Adipose tissue (tissue), 3 donors: ENCODE data around the gene BBLN. TPM values are rescaled to one million over a fixed set of nuclear protein-coding genes. Genes with fewer than 3 reads are reported as not detected.
"Not testable (repeated sequence)": the region's sequence is repeated elsewhere in the genome, so short reads cannot be mapped to it uniquely, and the experiment has no call there.

Experiments used
- H3K27ac ChIP-seq: one replicate; pipeline ENCODE4 v1.5.1; 2013; ENCODE audit warnings: low read depth, low read length
- WGBS, 3 donors: extraction: QIAGEN DNeasy Blood & Tissue Kit; methylation state at CpG; one replicate each; pipeline ENCODE4 v1.1.7; 2013; 5-methylcytosine and 5-hydroxymethylcytosine counted together
- polyA plus RNA-seq, 3 donors: library from polyadenylated mRNA; stranded (reverse); fragments of 200-250 nt; gene quantifications; one replicate each; pipeline ENCODE4 v1.2.3, GENCODE V29; 2013
- donor health status: healthy with polysubstance abuse.
- donor health status: Bipolar disorder and iron deficiency.
- donor health status: healthy.

Gene BBLN, protein sequence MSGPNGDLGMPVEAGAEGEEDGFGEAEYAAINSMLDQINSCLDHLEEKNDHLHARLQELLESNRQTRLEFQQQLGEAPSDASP
- 100 to 1,000 TPM in 1 of 3 donors, 10 to 100 TPM in 2; 74.5 to 110 (median 95.4) TPM for polyA plus RNA-seq

DNA sequence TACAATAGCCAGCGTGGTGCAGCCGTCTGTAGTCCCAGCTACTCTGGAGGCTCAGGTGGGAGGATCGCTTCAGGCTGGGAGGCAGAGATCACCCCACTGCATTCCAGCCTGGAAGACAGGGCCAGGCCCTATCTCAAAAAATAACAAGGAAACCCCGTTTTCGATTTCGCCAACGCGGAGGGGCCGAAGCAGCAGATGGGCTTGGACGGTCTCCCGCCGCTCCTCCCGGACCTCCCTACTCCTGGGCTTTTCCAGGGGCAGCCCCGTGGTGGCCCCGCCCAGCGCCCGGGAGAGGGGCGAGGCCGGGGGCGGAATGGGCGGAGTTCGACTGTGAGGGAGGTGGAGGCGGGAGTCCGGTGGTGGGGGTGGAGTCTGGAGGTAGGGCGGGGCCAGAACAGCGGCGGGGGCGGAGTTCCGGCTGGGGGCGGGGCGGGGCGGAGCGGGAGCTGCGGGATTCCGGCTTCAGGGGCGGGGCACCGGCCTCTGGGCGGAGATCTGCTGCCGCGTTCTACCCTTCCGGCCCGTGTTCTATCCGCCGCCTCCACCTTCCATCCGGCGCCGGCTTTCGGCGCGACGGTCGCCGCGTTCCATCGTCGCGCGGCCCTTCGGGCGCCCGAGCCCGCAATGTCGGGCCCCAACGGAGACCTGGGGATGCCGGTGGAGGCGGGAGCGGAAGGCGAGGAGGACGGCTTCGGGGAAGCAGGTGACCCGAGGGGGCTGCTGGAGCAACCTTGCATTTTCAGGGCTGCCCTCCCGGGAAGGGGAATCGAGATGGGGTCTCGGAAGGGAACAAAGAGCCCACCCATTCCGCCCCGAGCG, at the start of gene BBLN:
TSS of gene BBLN (plus strand) at position 482 of the 819 bp plus-strand sequence. CDS start at position 625, 143 bp downstream.
- WGBS, 3 donors, result 0 to 2% (median 1%) methylated on average over 53 to 77 of the region's 77 CpGs
- H3K27ac ChIP-seq, result no peak within 1 kb of the TSS

DNA sequence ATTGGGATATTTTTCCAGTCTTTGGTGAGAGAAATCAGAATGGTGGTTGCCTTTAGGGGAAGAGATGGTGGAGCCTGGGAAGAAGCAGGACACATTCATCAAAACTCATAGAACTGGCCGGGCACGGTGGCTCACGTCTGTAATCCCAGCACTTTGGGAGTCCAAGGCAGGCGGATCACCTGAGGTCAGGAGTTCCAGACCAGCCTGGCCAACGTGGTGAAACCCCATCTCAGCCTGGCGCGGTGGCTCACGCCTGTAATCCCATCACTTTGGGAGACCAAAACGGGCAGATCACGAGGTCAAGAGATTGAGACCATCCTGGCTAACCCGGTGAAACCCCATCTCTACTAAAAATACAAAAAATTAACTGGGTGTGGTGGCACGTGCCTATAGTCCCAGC, 48.3 kb upstream of the BBLN start:
- H3K27ac ChIP-seq, result not testable (repeated sequence)
- 82 to 93% (median 85%) methylated on average over 12 of the region's 12 CpGs for WGBS, 3 donors

DNA sequence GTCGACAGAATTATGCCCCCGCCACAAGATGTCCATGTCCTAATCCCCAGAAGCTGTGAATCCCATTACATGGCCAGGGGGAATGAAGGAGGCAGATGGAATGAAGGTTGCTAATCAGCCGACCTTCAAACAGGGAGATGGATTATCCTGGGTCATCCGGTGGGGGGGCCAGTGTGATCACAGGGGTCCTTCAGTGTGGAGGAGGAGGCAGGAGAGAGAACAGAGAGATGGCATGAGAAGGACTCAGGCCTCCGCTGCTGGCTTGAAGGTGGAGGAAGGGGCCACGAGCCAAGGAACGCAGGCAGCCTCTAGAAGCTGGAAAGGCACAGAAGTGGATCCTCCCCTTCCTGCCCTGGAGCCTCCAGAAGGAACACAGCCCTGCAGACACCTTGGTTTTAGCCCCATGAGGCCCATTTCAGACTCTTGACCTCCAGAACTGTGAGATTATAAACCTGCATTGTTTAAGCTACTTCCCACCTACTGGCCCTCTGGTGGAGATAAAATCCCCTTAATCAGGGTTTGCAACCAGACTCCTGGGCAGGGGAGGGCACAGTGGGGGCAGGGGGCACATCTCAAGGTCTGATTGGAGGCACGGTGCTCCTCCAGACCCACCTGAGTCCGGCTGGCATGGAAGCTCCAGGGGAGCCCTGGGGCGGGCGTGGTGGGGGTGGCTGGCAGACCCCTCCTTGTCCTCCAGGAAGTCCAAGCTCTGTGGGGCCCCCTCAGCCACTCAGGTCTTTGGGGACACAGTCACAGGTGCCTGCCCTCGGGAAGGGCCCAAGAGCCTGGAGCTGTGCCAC, 46.3 kb upstream of the BBLN start:
- 86 to 93% (median 88%) methylated on average over 10 to 12 of the region's 12 CpGs for WGBS, 3 donors
- no peak overlapping the region for H3K27ac ChIP-seq

DNA sequence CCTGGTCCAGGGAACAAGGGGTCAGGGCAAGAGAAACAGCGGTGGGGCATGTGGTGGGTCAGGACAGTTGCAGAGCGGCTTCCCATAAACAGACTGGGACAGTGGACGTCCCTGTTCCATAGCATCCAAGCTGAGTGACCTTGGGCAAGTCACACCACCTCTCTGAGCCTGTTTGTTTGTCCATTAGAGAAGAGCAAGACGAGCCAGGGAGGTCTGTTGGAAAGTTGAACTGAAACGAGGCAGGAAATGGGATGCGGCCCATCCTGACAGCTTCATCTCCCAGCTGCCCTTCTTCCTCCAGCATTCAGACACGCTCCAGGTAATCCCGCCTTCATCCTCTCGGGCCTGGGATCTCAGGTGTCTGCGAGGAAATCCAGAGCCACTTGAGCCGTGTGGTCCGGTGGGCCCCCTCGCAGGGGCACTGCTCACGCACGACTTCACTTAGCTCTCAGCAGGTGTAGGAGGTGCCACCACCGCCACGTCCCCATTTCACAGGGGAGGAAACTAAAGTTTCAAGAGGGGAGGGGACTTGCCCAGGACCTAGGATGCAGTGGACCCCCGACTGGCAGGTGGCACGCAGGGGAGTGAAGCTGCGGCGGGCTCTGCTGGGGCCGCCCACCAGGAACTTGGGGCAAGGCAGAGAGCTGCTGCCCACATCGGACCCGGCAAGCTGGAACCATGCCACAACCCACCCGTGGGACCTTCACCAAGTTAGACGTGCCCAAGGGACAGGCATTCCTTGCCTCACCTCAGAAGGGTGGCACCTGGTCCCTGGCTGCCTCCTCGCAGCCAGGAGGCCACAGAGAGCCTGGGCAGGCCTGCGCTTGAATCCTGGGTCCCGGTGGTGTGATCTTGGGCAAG, 45.5 kb upstream of the BBLN start:
- H3K27ac ChIP-seq, result no peak overlapping the region
- WGBS, 3 donors, result 74 to 84% (median 83%) methylated on average over 29 of the region's 29 CpGs

DNA sequence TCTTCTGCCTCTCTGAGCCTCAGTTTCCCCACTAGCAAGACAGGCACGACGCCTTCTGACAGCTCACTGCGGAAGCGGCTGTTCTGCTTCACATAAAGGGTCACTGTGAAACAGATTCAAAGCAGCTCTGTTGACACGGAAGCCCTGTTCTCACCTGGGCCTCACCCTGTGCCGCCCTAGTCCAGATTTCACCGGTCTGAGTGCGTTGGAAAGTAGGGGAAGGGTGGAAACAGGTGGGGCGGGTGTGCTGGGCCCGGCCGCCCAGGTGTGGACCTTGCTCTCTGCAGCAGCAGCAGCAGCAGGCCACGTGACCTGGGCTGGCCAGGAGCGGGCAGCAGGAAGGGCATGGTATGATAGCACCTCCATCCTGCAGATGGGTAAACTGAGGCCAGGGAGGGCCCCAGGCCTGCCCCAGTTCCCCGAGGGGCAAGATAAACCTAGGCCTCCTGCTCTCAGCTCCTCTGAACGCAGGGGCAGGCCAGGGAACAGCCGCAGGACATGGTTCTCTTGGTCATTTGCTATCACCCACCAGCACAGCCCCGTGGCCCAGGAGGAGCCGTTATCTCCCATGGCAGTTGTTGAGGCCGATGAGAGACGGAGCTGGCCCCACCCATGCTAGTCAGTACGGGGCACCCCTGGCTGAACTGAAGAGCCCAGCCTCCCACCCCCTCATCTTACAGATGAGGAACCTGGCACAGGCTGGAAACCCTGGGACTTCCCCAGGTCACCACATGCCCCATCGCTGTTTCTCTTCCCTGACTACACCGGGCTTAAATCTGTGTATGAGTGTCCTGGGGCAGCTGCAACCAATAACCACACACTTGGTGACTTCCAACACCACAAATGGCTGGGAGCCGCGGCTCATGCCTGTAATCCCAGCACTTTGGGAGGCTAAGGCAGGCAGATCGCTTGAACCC, 44.6 kb upstream of the BBLN start:
- WGBS, 3 donors, result 53 to 88% (median 82%) methylated on average over 26 of the region's 26 CpGs
- no peak overlapping the region for H3K27ac ChIP-seq

DNA sequence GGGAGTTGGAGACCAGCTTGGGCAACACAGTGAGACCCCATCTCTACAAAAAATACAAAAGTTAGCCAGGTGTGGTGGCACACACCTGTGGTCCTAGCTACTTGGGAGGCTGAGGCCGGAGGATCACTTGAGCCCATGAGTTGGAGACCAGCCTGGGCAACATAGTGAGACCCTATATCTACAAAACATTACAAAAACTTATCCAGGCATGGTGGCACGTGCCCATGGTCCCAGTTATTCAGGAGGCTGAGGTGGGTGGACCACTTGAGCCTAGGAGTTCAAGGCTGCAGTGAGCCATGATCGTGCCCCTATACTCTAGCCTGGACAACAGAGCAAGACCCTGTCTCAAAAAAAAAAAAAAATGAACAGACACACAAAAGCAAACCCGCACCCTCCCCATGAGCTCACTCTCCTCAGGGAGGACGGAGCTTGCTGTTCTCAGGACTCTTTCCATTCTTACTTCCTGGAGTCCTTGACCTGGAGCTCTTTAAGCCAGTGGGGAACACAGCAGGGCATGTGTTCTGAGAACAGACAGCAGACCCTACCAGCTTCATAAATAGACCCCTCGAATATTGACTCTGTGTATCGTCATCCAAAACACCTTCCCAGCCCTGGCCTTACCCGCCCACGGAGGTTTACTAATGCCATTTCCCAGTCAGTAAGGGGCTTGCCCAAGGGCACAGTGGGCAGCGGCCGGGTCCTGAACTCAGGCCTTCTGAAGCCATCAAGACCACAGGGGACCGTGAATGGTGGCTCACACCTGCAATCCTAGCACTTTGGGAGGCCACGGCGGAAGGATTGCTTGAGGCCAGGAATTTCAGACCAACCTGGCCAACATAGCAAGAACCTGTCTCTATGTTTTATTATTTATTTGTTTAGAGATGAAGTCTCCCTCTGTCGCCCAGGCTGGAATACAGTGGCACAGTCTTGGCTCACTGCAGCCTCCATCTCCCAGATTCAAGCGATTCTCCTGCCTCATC, 43.7 kb upstream of the BBLN start:
- H3K27ac ChIP-seq, result no peak overlapping the region
- WGBS, 3 donors, result 89 to 91% (median 90%) methylated on average over 16 of the region's 16 CpGs

DNA sequence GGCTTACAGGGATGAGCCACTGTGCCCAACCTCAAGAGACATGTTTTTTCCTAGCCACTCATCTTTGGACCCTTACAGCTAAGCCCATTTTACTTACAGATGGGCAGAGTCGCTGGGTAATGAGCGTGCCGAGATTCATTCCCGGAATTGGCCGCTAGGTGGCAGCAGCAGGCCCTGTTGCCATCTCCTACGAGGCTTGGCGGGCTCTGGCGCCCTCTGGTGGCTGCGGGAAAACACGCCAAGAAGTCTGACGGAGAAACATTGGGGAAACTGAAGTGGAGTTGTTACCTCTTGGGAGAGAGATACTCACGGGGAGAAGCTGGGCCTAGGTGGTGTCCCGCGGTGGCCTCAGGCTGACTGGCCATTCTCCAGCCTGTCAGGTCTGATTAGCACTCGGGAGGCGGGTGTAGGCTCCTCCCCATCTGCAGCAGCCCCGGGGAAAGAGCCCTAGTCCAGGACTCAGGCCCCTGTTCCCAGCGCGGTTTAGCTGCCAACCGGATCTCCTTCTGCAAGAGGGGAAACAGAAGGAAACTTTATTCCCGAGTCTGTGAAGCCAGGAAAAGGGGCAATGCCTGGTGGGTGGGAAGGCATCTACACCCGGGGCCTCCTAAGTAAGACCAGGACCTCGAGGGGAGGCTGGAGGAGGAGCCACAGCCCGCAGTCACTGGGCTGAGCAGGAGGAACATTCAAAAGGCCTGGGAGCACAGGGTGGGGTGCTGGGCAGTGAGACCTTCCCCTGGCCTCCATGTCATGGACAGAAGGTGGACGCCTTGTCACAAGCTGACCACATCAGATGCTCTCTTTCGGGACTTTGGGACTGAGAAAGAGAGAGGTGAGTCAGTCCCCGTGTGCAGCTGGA, 42.2 kb upstream of the BBLN start:
- no peak overlapping the region for H3K27ac ChIP-seq
- 9 to 16% (median 14%) methylated on average over 27 of the region's 27 CpGs for WGBS, 3 donors

DNA sequence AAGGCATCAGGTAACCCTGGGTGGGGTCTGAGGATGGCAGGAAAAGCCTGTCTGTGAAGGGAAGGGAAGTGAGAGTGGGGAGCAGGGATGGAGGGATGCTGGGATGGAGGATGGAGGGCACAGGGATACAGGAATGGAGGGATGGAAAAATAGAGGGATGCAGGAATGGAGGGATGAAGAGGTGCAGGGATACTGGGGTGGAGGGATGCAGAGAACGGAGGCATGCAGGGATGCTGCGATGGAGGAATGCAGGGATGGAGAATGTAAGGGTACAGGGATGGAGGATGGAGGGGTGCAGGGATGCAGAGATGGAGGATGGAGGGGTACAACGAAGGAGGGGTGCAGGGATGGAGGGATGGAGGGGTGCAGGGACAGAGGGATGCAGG, 41.6 kb upstream of the BBLN start:
- H3K27ac ChIP-seq, result no peak overlapping the region
- 49 to 56% (median 52%) methylated on average over 3 of the region's 3 CpGs for WGBS, 3 donors

DNA sequence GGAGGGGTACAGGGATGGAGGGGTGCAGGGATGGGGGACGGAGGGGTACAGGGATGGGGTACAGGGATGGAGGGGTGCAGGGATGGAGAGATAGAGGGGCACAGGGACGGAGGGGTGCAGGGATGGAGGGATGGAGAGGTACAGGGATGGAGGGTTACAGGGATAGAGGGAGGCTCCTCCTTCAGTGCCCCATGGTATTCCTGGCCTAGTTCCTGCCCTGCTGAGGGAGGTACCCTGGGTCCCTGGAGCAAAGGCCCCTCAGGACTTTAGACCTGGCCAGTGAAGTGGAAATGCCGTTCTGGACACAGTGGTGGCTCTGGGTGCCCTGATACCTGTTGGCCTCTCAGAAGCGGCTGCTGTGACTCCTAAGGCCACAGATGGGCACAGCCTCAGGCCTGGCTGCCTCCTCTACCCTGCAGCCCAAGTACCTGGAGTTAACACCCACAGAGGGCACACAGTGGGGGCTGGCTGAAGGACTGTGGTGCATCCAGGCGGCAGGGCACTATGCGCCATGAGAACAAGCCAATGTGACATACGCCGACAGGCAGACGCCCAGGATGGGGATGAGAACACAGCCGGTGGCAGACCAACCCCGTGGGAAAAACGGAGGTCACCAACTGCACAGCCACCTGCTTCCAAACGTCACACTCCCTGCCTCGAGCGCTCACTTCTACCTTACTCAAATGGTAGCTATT, 40.9 kb upstream of the BBLN start:
- H3K27ac ChIP-seq, result no peak overlapping the region
- WGBS, 3 donors, result 37 to 78% (median 75%) methylated on average over 15 of the region's 15 CpGs

DNA sequence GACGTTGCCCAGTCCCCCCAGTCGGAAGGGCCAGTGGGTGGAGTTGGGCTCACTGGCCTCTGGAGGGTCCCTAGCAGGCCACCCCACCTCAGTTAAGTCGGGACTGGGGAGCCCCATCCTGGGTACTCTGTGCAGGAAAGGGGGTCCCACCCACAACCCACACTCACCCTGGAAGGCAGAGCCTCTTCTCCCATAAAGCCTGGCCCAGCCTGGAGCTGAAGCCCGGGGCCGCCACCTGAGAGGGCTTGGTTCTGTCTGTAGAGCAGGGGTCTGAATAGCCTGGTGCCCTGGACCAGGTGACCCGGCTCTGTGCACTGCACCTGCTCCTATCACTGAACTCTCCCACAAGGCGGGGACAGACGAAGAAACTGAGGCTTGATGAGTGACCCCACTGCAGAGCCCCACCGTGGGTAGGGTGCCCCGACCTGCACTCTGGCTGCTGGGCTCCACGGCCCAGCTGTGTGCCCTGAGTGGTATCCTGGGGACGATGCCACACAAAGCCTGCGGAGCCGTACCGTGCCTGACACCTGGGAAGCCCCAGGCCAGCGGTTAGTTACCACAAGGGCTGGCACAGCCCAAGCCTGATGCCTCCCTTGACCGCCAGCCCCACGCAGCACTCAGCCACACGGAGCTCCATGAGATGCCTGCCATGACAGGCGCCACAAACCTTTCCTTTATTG, 39.9 kb upstream of the BBLN start:
- whole genome bisulfite sequencing, 3 donors, result 84 to 90% (median 86%) methylated on average over 20 of the region's 20 CpGs
- no peak overlapping the region for H3K27ac ChIP-seq

DNA sequence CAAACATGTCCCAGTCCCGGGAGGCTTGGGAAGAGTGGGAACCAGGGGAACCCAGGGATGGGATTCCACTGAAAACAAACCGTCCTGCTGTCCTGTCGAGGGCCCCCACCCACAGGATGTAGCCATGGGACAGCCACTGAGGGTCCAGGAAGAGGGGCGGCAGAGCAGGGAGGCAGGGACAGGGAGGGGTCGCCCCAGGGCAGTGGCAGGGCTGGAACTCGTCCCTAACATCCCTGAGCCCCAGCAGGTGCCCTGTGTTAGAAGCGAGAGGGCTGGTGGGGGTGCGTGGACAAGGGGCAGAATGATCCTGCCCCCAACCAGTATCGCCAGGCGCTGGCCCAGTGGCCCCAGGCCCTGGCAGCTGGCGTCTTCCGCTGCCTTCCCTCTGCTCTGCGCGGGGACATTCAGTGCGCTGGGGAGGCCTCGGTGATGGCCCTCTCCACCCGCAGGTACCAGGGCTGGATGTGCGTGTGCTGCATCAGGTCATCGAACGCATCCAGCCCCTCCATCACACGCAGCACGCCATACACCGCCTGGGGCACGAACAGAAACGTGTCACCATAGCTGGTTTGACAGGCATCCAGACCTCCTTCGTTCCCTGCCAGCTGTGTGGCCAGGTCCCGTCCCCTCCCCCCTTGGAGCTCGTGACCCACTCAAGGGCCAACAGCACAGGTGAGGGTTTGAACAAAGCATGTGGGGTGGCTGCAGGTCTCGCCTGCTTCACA, 39.2 kb upstream of the BBLN start:
- 87 to 91% (median 88%) methylated on average over 29 of the region's 29 CpGs for WGBS, 3 donors
- H3K27ac ChIP-seq, result no peak overlapping the region

DNA sequence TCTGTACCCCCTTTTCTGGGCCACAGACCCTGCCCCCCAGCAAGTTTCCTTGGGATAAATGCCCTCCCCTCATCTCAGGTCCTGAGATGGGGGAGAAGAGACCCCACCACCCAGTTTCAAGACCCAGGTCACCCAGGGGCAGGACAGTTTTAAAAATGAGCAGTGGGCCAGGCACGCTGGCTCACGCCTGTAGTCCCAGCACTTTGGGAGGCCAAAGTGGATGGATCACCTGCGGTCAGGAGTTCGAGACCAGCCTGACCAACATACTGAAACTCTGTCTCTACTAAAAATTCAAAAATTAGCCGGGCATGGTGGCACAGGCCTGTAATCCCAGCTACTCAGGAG, 38.6 kb upstream of the BBLN start:
- 92 to 98% (median 94%) methylated on average over 5 of the region's 5 CpGs for WGBS, 3 donors
- H3K27ac ChIP-seq, result no peak overlapping the region

DNA sequence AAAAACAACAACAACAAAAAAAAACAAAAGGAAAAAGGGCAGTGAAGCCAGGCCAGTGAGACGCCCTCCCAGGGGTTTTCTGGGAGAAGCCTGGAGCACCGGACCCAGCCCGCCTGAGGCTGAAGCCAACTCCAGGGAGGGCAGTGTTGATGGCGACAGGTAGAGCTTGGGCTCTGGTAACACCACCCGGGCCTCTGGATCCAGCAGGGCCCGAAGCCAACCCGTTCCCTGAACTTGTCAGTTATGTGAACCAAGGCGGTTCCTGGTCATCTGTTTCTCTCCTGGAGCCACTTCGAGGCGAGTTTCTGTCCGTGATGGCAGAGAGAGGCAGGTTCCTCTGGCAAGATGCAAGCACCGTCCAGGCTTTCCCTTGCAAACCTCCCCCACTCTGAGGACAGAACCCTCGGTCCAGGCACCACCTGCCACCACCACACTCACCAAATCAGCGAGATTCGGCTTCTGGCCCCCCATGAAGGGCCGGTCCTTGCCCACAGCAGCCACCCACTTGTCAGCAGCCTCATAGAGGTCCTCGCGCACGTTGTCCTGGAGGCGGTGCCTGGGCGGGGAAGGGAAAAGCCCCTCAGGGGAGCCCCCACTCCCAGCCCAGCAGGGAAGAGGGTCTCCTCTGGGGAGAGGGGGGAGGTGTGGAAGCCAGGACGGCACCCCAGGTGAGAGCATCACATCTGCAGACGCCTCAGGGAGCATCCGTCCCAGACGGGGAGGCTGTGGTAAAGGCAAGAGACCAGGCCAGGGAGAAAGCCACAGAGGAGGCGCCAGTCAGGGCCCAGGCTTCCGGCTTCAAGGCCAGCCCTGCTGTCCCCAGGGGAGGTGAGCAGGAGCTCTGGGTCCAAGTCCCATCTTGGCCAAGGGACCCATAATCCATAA, 37.9 kb upstream of the BBLN start:
- H3K27ac ChIP-seq, result no peak overlapping the region
- 88 to 90% (median 89%) methylated on average over 27 of the region's 27 CpGs for WGBS, 3 donors
